HG03432 (cell line): Measurements from ENCODE around the gene FAM234B.
A peak's percentile ranks its signal among the peaks of the same experiment; 100 is the strongest.

Experiments
- ATAC-seq: cut with Tn5 transposase; IDR thresholded peaks from one replicate; pipeline ENCODE4 v1.9.1; 2021; ENCODE audit warnings: mild to moderate bottlenecking, moderate library complexity; ENCODE audit not compliant: unreplicated experiment

Gene FAM234B

GRCh38 chr12:13088496-13088895 lies 44.3 kb downstream of the FAM234B start:
- ATAC-seq: no peak

GRCh38 chr12:13090054-13090453 lies 45.9 kb downstream of the FAM234B start:
- ATAC-seq: no peak

GRCh38 chr12:13091832-13092231 lies 47.7 kb downstream of the FAM234B start:
- ATAC-seq: no peak

GRCh38 chr12:13093191-13093847 lies 49.1 kb downstream of the FAM234B start:
- no peak for ATAC-seq

- ATAC-seq: no peak
These were observed 49.7 kb downstream of the FAM234B start for GRCh38 chr12:13093848-13094220.

GRCh38 chr12:13094367-13094766 lies 50.2 kb downstream of the FAM234B start:
- ATAC-seq: peak; percentile 47

- no peak for ATAC-seq
These were observed 51.2 kb downstream of the FAM234B start for GRCh38 chr12:13095266-13095995.

GRCh38 chr12:13097491-13098011 lies 53.4 kb downstream of the FAM234B start:
- ATAC-seq: no peak

GRCh38 chr12:13099066-13099843 lies 55.1 kb downstream of the FAM234B start:
- no peak for ATAC-seq

GRCh38 chr12:13099844-13100604 lies 55.8 kb downstream of the FAM234B start:
- ATAC-seq: no peak

GRCh38 chr12:13100605-13100881 lies 56.4 kb downstream of the FAM234B start:
- no peak for ATAC-seq

GRCh38 chr12:13100882-13101769 lies 56.9 kb downstream of the FAM234B start:
- peak; percentile 94 for ATAC-seq

GRCh38 chr12:13101821-13102375 lies 57.7 kb downstream of the FAM234B start:
- no peak for ATAC-seq

- ATAC-seq: no peak
These were observed 58.4 kb downstream of the FAM234B start for GRCh38 chr12:13102461-13103195.

GRCh38 chr12:13103391-13104033 lies 59.3 kb downstream of the FAM234B start, which contains the start of gene GSG1:
TSS of gene GSG1 (minus strand) at chr12:13103667. CDS start at chr12:13103512, 155 bp downstream.
- no peak for ATAC-seq

- no peak for ATAC-seq
These were observed 60.2 kb downstream of the FAM234B start for GRCh38 chr12:13104409-13104808.

- ATAC-seq: no peak
These were observed 61.6 kb downstream of the FAM234B start for GRCh38 chr12:13105781-13106180.

- no peak for ATAC-seq
These were observed 62.5 kb downstream of the FAM234B start for GRCh38 chr12:13106666-13107065.
